Measurements from ENCODE around the gene PPM1G.

Gene PPM1G

GRCh38 chr2:27407798-27408491, 1.4 kb downstream of the PPM1G start:
- peak; percentile 55 for TF ChIP-seq CTCF (IDR thresholded peaks at IDR 0.05)

GRCh38 chr2:27400348-27401135, 8.8 kb downstream of the PPM1G start:
- no peak for TF ChIP-seq CTCF (IDR thresholded peaks at IDR 0.05)

GRCh38 chr2:27398962-27399361, 10.4 kb downstream of the PPM1G start:
- TF ChIP-seq CTCF (IDR thresholded peaks at IDR 0.05), result no peak

GRCh38 chr2:27393225-27393624, 16.2 kb downstream of the PPM1G start:
- TF ChIP-seq CTCF (IDR thresholded peaks at IDR 0.05), result no peak

GRCh38 chr2:27390822-27391679, 18.3 kb downstream of the PPM1G start:
- no peak for TF ChIP-seq CTCF (IDR thresholded peaks at IDR 0.05)

- TF ChIP-seq CTCF (IDR thresholded peaks at IDR 0.05), result no peak
These were observed 27.7 kb downstream of the PPM1G start for GRCh38 chr2:27381577-27382181.
